Activated T-cell treated with anti-CD3 and anti-CD28 coated beads, Interleukin-2, amount 50 U/mL, for 72 hours (primary cell): ENCODE measurements around the gene KRT4. TPM values are rescaled to one million over a fixed set of nuclear protein-coding genes. Genes with fewer than 3 reads are reported as not detected.

Experiments
- ATAC-seq, 2 donors: fragments of 150-1000 bp; cut with Tn5 transposase; replicated peaks in 1 of 2; 2 replicates each; pipeline ENCODE4 v1.10.0; 2021; ENCODE audit warnings: moderate library complexity in 2 of 2, mild to moderate bottlenecking in 1 of 2
- DNase-seq, 2 donors: peaks; one replicate each; pipeline ENCODE4 v3.0.0; 2021 to 2022; ENCODE audit warnings: mixed read lengths in 1 of 2
- H3K27ac Mint-ChIP-seq: one replicate; pipeline ENCODE4 v1.8.0; 2022; ENCODE audit warnings: mild to moderate bottlenecking, moderate library complexity, mixed read lengths
- H3K27me3 Mint-ChIP-seq: one replicate; pipeline ENCODE4 v1.8.0; 2022; ENCODE audit warnings: low read depth, mixed read lengths
- H3K36me3 Mint-ChIP-seq, 2 donors: one replicate each; pipeline ENCODE4 v1.8.0; 2022; ENCODE audit warnings: mixed read lengths in 2 of 2, mild to moderate bottlenecking in 1 of 2; ENCODE audit not compliant: insufficient read depth in 2 of 2
- H3K4me1 Mint-ChIP-seq: one replicate; pipeline ENCODE4 v1.8.0; 2022; ENCODE audit warnings: low read depth, mixed read lengths
- H3K4me3 Mint-ChIP-seq, 2 donors: one replicate each; pipeline ENCODE4 v1.8.0; 2022; ENCODE audit warnings: mild to moderate bottlenecking in 2 of 2, mixed read lengths in 2 of 2, moderate library complexity in 2 of 2
- H3K9me3 Mint-ChIP-seq, 2 donors: one replicate each; pipeline ENCODE4 v1.8.0; 2022; ENCODE audit warnings: mixed read lengths in 2 of 2
- total RNA-seq, 2 donors: library from RNA; stranded (reverse); gene quantifications; one replicate each; pipeline ENCODE4 v1.2.3, GENCODE V29; 2022

KRT4 gene
- total RNA-seq, 2 donors from 2014 or later, result 0.10 TPM; not detected in 1

DNA sequence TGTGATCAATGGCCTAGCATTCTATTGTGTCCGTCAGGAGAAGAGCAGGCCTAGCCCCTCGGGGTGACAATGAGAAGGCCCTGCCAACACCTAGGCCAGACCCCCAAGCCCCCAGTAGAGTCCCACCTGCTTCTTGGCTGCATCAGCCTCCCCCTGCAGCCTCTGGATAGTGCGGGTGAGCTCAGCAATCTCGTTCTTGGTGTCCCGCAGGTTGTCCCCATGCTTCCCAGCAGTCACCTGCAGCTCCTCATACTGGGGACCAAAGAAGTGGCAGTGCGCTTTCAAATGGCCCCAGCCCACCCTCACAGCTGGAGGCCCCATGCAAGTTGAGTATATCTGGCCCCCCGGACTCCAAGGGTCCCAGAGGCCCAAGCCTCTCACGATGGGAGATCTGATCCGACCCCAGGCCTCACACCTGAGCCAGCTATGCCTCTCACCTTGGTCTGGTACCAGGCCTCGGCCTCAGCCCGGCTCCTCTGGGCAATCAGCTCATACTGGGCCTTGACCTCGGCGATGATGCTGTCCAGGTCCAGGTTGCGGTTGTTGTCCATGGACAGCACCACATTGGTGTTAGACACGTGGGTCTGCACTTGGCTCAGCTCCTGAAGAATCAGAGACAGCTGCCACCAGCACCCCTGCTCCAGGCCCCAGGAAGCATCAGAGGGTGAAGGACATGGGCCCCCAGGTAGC, 10.0 kb upstream of the KRT4 start:
- Mint-ChIP-seq H3K4me1 (no peaks in the 10 kb centered on the region), H3K27me3 (no peaks in the 10 kb centered on the region), H3K36me3 (no peaks in the 10 kb centered on the region), H3K27ac (no peak overlapping the region), H3K4me3 (no peak overlapping the region), H3K9me3 (no peaks in the 10 kb centered on the region)
- ATAC-seq (no peak), DNase-seq (no peak)

DNA sequence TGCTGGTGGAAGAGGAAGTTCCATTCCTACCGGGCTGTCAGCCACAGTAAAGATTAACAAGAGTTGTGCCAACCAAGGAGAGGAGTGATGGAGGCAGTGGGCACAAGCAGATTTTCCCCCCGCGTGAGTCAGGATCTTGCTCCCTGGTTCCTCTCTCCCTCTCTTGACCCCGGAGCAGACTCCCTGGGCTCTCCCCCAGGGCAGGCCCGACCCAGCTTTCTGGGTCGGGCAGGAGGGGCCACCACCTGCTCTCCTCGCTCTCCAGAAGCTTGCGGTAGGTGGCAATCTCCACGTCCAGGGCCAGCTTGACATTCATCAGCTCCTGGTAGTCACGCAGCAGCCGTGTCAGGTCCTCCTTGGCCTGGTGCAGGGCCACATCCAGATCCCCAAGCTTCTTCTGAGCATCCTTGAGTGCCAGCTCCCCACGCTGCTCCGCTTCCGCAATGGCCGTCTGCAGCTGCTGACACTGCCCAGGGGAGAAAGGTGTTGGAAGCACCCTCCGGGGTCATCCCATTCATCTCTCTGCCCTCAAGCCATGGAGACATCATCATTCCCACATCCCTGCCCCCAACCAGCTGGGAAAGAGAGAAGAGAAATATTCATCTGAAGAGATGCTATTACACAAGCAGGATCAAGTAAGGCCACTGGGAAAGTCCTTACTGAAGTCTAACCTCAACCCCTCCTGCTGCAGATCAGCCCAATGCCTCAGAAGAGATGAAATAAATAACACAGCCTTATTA, 9.0 kb upstream of the KRT4 start:
- Mint-ChIP-seq H3K4me1 (peaks cover 2% of the 10 kb centered on the region), H3K4me3 (no peak overlapping the region), H3K9me3 (no peaks in the 10 kb centered on the region), H3K27me3 (no peaks in the 10 kb centered on the region), H3K27ac (no peak overlapping the region), H3K36me3 (no peaks in the 10 kb centered on the region)
- DNase-seq, result no peak
- ATAC-seq, result no peak

DNA sequence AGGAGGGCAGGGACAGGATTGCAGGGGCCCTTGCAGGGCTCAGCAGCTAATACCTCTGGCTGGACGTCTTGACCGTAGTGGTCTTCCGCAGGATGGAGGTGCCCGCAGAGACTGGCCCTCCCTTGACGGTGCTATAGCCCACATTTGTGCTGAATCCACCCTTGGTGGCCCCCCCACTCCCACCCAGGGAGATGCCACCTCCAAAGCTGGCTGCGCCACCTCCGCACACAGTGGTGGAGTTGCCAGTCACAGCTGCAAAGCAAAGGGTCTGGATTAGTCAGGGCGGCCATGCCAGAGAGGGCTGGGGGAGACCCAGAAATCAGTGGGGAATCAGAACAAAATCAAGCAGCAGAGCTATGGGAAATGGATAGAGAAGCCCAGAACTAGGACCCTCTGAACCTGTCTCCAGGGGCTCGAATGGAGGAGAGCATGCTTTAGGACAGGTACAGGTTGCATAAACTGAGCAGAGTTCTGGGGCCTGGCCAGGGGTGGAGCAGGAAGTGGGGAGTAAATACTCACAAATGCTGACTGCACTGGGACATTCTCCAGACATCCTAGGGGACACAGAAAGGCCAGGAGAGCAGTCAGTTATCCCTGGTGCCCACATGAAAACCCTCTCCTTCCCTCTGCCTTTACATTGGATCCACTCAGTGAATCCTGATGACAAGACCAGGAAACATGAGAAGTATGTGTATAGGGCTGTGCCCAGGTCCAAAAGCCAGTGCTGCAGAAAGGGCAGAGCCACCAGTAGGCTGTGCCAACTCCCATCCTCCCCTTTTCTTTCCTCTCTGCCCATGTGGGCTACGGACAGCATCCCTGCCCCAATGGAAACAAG, 8.1 kb upstream of the KRT4 start:
- Mint-ChIP-seq H3K4me1 (peaks cover 11% of the 10 kb centered on the region), H3K9me3 (no peaks in the 10 kb centered on the region), H3K27me3 (no peaks in the 10 kb centered on the region), H3K27ac (no peak overlapping the region), H3K36me3 (no peaks in the 10 kb centered on the region), H3K4me3 (no peak overlapping the region)
- DNase-seq (no peak), ATAC-seq (no peak)

GRCh38 chr12:52821071-52821730, 7.3 kb upstream of the KRT4 start:
- Mint-ChIP-seq H3K27me3 (no peaks in the 10 kb centered on the region), H3K4me3 (no peak overlapping the region), H3K9me3 (no peaks in the 10 kb centered on the region), H3K4me1 (peaks cover 11% of the 10 kb centered on the region), H3K36me3 (no peaks in the 10 kb centered on the region), H3K27ac (no peak overlapping the region)
- no peak for ATAC-seq
- no peak for DNase-seq

DNA sequence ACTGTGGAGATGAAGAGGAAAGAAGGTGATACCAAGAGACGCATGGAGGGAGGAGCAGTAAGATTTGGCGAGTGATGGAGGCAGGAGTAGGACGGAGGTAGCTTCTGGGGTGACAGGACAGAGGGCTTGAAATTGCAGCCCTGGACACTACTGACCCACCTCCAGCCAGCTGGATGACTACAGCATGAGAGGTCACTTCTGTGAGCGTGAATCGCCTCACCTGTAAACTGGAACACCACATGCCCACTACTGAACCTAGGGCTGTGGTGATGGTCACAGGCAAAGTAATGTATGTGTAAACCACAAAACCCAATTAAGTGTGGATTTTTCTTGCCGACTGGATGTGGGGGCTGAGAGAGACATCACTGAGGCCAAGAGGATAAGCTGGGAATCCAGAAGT, 6.6 kb upstream of the KRT4 start:
- no peak overlapping the region for H3K27ac Mint-ChIP-seq
- no peak for ATAC-seq
- H3K9me3 Mint-ChIP-seq, result no peaks in the 10 kb centered on the region
- no peak for DNase-seq
- H3K27me3 Mint-ChIP-seq, result no peaks in the 10 kb centered on the region
- peaks cover 11% of the 10 kb centered on the region for H3K4me1 Mint-ChIP-seq
- no peak overlapping the region for H3K4me3 Mint-ChIP-seq
- H3K36me3 Mint-ChIP-seq, result no peaks in the 10 kb centered on the region

- no peaks in the 10 kb centered on the region for H3K36me3 Mint-ChIP-seq
- no peak overlapping the region for H3K27ac Mint-ChIP-seq
- DNase-seq, result no peak
- ATAC-seq, result no peak
- peaks cover 11% of the 10 kb centered on the region for H3K4me1 Mint-ChIP-seq
- H3K27me3 Mint-ChIP-seq, result no peaks in the 10 kb centered on the region
- no peak overlapping the region for H3K4me3 Mint-ChIP-seq
- no peaks in the 10 kb centered on the region for H3K9me3 Mint-ChIP-seq
Observed at GRCh38 chr12:52819731-52820510, 6.0 kb upstream of the KRT4 start.

- H3K4me1 Mint-ChIP-seq, result peaks cover 11% of the 10 kb centered on the region
- no peaks in the 10 kb centered on the region for H3K9me3 Mint-ChIP-seq
- ATAC-seq (no peak), DNase-seq (no peak)
- H3K27ac Mint-ChIP-seq, result no peak overlapping the region
- H3K4me3 Mint-ChIP-seq, result no peak overlapping the region
- H3K27me3 Mint-ChIP-seq, result no peaks in the 10 kb centered on the region
- no peaks in the 10 kb centered on the region for H3K36me3 Mint-ChIP-seq
Observed at GRCh38 chr12:52818887-52819420, 5.0 kb upstream of the KRT4 start.

- Mint-ChIP-seq H3K27me3 (no peaks in the 10 kb centered on the region), H3K9me3 (no peaks in the 10 kb centered on the region), H3K36me3 (no peaks in the 10 kb centered on the region), H3K4me1 (peaks cover 11% of the 10 kb centered on the region), H3K27ac (no peak overlapping the region), H3K4me3 (no peak overlapping the region)
- DNase-seq (no peak), ATAC-seq (no peak)
Observed at GRCh38 chr12:52818388-52818787, 4.5 kb upstream of the KRT4 start.

GRCh38 chr12:52817699-52818238, 3.9 kb upstream of the KRT4 start:
- no peaks in the 10 kb centered on the region for H3K27me3 Mint-ChIP-seq
- ATAC-seq (no peak), DNase-seq (no peak)
- H3K27ac Mint-ChIP-seq, result no peak overlapping the region
- no peak overlapping the region for H3K4me3 Mint-ChIP-seq
- no peaks in the 10 kb centered on the region for H3K36me3 Mint-ChIP-seq
- H3K9me3 Mint-ChIP-seq, result no peaks in the 10 kb centered on the region
- H3K4me1 Mint-ChIP-seq, result peaks cover 11% of the 10 kb centered on the region

- no peak for DNase-seq
- ATAC-seq, result no peak
- Mint-ChIP-seq H3K4me3 (no peak overlapping the region), H3K4me1 (peaks cover 11% of the 10 kb centered on the region), H3K27ac (no peak overlapping the region), H3K27me3 (no peaks in the 10 kb centered on the region), H3K36me3 (no peaks in the 10 kb centered on the region), H3K9me3 (no peaks in the 10 kb centered on the region)
Observed at GRCh38 chr12:52817003-52817698, 3.2 kb upstream of the KRT4 start.

- ATAC-seq (no peak), DNase-seq (no peak)
- H3K4me1 Mint-ChIP-seq, result peaks cover 11% of the 10 kb centered on the region
- H3K27me3 Mint-ChIP-seq, result no peaks in the 10 kb centered on the region
- no peak overlapping the region for H3K4me3 Mint-ChIP-seq
- H3K27ac Mint-ChIP-seq, result no peak overlapping the region
- no peaks in the 10 kb centered on the region for H3K9me3 Mint-ChIP-seq
- no peaks in the 10 kb centered on the region for H3K36me3 Mint-ChIP-seq
Observed at GRCh38 chr12:52815676-52816588, 2.0 kb upstream of the KRT4 start.
